HepG2 (cell line): Measurements from ENCODE around the gene PCIF1. TPM values are rescaled to one million over a fixed set of nuclear protein-coding genes. Genes with fewer than 3 reads are reported as not detected.

Experiments
- CERS6 ChIP-seq: sonication (generic); formaldehyde crosslinking; IDR thresholded peaks from 2 replicates; pipeline ENCODE4 v1.5.0; 2020; ENCODE audit warnings: missing genetic modification reagents
- CHCHD3 ChIP-seq: sonication (generic); formaldehyde crosslinking; IDR thresholded peaks from 2 replicates; pipeline ENCODE4 v1.8.0; 2022; ENCODE audit warnings: mild to moderate bottlenecking, missing genetic modification reagents, moderate library complexity
- HOXD1 ChIP-seq: sonication (generic); formaldehyde crosslinking; IDR thresholded peaks from 2 replicates; pipeline ENCODE4 v1.5.0; 2020; ENCODE audit warnings: missing genetic modification reagents
- RNF219 ChIP-seq: sonication (generic); formaldehyde crosslinking; IDR thresholded peaks from 2 replicates; pipeline ENCODE4 v1.5.0; 2020; ENCODE audit warnings: mild to moderate bottlenecking, missing genetic modification reagents
- THAP11 ChIP-seq: IDR thresholded peaks from 2 replicates; pipeline ENCODE4 v1.6.1; 2016; ENCODE audit warnings: missing biosample characterization, missing genetic modification reagents
- TRIM24 ChIP-seq: sonication (generic); formaldehyde crosslinking; IDR thresholded peaks from 2 replicates; pipeline ENCODE4 v1.8.0; 2022; ENCODE audit warnings: mild to moderate bottlenecking, missing genetic modification reagents
- ZBTB8A ChIP-seq: sonication (generic); formaldehyde crosslinking; IDR thresholded peaks from 2 replicates; pipeline ENCODE4 v1.4.0; 2020; ENCODE audit warnings: mild to moderate bottlenecking, low read depth, missing genetic modification reagents, borderline replicate concordance
- ZNF10 ChIP-seq: sonication (generic); formaldehyde crosslinking; IDR thresholded peaks from 2 replicates; pipeline ENCODE4 v1.4.0; 2020; ENCODE audit warnings: mild to moderate bottlenecking, low read depth, missing genetic modification reagents, borderline replicate concordance
- ZNF136 ChIP-seq: sonication (generic); formaldehyde crosslinking; IDR thresholded peaks from 2 replicates; pipeline ENCODE4 v1.8.1; 2022; ENCODE audit warnings: low read depth, mild to moderate bottlenecking, moderate library complexity, missing genetic modification reagents
- ZNF142 ChIP-seq: sonication (generic); formaldehyde crosslinking; IDR thresholded peaks from 2 replicates; pipeline ENCODE4 v1.4.0; 2020; ENCODE audit warnings: missing genetic modification reagents
- ZNF280B ChIP-seq: sonication (generic); formaldehyde crosslinking; IDR thresholded peaks from 2 replicates; pipeline ENCODE4 v1.5.0; 2020; ENCODE audit warnings: missing genetic modification reagents, mild to moderate bottlenecking, borderline replicate concordance
- ZNF354B ChIP-seq: sonication (generic); formaldehyde crosslinking; IDR thresholded peaks from 2 replicates; pipeline ENCODE4 v1.8.0; 2022; ENCODE audit warnings: mild to moderate bottlenecking, missing genetic modification reagents
- ZNF484 ChIP-seq: sonication (generic); formaldehyde crosslinking; IDR thresholded peaks from 2 replicates; pipeline ENCODE4 v1.5.1; 2020; ENCODE audit warnings: mild to moderate bottlenecking, low read depth, missing genetic modification reagents, borderline replicate concordance
- ZNF598 ChIP-seq: sonication (generic); formaldehyde crosslinking; IDR thresholded peaks from 2 replicates; pipeline ENCODE4 v1.5.1; 2020; ENCODE audit warnings: mild to moderate bottlenecking, missing genetic modification reagents, borderline replicate concordance
- polyA plus RNA-seq, 8 experiments: library from polyadenylated mRNA; depleted of rRNA in 3 of 8; stranded (reverse) in 7 of 8; unstranded in 1 of 8; fragments of >200 nt; fragmentation: Illumina TruSeq in 4 of 8; extraction: Trizol in 4 of 8; gene quantifications; 2 replicates each; pipeline versions ENCODE4 v1.2.1 to v1.2.3, GENCODE V29; 2011 to 2016; ENCODE audit warnings: low read depth in 4 of 8, missing spikeins in 1 of 8, mixed read lengths in 1 of 8; ENCODE audit not compliant: insufficient read depth in 1 of 8
- total RNA-seq, 5 experiments: library from RNA; depleted of rRNA; stranded (reverse); fragments of >200 nt; fragmentation: Illumina TruSeq; extraction: Trizol; gene quantifications; 2 replicates each; pipeline ENCODE4 v1.2.3, GENCODE V29; 2016; ENCODE audit warnings: low read depth in 1 of 5
- TF ChIP-seq, protein P1 (sequence below): conservative IDR thresholded peaks from 2 replicates; pipeline ENCODE4 v1.6.1; 2018; ENCODE audit warnings: missing genetic modification reagents

Gene PCIF1
- total and polyA plus RNA-seq, 2 of the 13 experiments (the other 11 are each of a cell fraction or from before 2014, with no cell fraction given) = 20.9 to 24.4 TPM

GRCh38 chr20:45970646-45971424 is 36.4 kb downstream of the PCIF1 start (continued):
- TF ChIP-seq, protein P1, sequence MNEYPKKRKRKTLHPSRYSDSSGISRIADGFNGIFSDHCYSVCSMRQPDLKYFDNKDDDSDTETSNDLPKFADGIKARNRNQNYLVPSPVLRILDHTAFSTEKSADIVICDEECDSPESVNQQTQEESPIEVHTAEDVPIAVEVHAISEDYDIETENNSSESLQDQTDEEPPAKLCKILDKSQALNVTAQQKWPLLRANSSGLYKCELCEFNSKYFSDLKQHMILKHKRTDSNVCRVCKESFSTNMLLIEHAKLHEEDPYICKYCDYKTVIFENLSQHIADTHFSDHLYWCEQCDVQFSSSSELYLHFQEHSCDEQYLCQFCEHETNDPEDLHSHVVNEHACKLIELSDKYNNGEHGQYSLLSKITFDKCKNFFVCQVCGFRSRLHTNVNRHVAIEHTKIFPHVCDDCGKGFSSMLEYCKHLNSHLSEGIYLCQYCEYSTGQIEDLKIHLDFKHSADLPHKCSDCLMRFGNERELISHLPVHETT (CRISPR knock-in tag) = no peak
- TF ChIP-seq CHCHD3 (peak; percentile 56; the same call in 1 of the 2 replicates), ZBTB8A (CRISPR knock-in tag) (0 out of 2 replicates have a peak, but pooled peaks have one; percentile 18), THAP11 (CRISPR knock-in tag) (no peak), ZNF354B (CRISPR knock-in tag) (0 out of 2 replicates have a peak, but pooled peaks have one; percentile 15), CERS6 (CRISPR knock-in tag) (peak; percentile 58; the same call in 1 of the 2 replicates), ZNF280B (CRISPR knock-in tag) (no peak), ZNF10 (CRISPR knock-in tag) (peak; percentile 66; the same call in 1 of the 2 replicates), ZNF598 (peak; percentile 7; the same call in 1 of the 2 replicates), TRIM24 (no peak), ZNF136 (CRISPR knock-in tag) (no peak), ZNF142 (CRISPR knock-in tag) (0 out of 2 replicates have a peak, but pooled peaks have one; percentile 16), RNF219 (CRISPR knock-in tag) (no peak), HOXD1 (CRISPR knock-in tag) (0 out of 2 replicates have a peak, but pooled peaks have one; percentile 19), ZNF484 (CRISPR knock-in tag) (peak; percentile 66; the same call in 1 of the 2 replicates)
